A673 (cell line): ENCODE results near the gene FCHSD2.

Source experiments
- EZH2 ChIP-seq: fragments of 200-600 bp; sonication (generic); IDR thresholded peaks from 2 replicates; pipeline ENCODE4 v1.6.1; 2017; ENCODE audit warnings: borderline replicate concordance, low read depth, mild to moderate bottlenecking, mixed read lengths, antibody characterized with exemption, low read length; ENCODE audit not compliant: poor library complexity, severe bottlenecking
- TF ChIP-seq, protein P1 (sequence below): fragments of 300-800, 200-600 bp; sonication (generic); conservative IDR thresholded peaks from 2 replicates; pipeline ENCODE4 v1.5.1; 2017; ENCODE audit warnings: low read depth, mild to moderate bottlenecking, antibody characterized with exemption, low read length, moderate library complexity, mixed read lengths

DNA sequence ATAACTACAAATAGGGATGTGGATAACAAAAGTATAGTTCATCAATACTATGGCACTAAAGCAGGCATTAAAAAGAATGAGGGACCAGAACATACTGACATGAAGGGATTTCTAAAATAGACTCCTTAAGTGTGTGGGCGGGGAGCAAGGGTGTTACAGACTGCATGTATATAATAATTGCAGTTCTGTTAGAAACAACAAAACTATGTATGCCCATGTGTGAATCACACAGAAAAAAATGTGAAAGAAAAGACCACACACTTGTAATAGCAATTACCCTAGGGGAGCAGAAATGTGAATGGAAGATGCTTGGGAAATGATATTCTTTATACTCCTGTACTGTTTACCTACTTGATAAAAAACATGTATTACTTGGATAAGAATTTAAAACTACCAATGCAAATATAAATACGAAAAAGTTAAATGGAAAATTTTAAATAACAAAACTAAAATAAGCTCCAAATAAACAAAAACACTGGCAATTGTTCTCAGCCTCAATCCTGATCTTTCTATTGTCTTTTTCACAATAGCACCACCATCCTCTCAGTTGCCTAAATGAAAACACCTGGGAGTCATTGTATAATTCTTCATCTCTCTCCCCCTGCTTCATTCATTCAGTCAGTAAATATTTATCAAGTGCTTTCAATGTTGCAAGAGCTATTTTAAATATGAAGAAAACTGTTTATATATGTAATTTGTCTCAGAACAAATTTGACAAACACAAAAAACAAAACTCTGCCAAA, 129.8 kb downstream of the FCHSD2 start:
- TF ChIP-seq, protein P1, sequence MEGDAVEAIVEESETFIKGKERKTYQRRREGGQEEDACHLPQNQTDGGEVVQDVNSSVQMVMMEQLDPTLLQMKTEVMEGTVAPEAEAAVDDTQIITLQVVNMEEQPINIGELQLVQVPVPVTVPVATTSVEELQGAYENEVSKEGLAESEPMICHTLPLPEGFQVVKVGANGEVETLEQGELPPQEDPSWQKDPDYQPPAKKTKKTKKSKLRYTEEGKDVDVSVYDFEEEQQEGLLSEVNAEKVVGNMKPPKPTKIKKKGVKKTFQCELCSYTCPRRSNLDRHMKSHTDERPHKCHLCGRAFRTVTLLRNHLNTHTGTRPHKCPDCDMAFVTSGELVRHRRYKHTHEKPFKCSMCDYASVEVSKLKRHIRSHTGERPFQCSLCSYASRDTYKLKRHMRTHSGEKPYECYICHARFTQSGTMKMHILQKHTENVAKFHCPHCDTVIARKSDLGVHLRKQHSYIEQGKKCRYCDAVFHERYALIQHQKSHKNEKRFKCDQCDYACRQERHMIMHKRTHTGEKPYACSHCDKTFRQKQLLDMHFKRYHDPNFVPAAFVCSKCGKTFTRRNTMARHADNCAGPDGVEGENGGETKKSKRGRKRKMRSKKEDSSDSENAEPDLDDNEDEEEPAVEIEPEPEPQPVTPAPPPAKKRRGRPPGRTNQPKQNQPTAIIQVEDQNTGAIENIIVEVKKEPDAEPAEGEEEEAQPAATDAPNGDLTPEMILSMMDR = no peak
- no peak for TF ChIP-seq EZH2
